BJ (cell line): Measurements from ENCODE around the gene COPA. TPM values are rescaled to one million over a fixed set of nuclear protein-coding genes. Genes with fewer than 3 reads are reported as not detected.
A peak's percentile ranks its signal among the peaks of the same experiment; 100 is the strongest.

Experiments used
- CTCF ChIA-PET: fragments of 350-600 bp; formaldehyde crosslinking; extraction: SDS; loops from one replicate; lab custom pipeline; 2021; ENCODE audit warnings: antibody characterized with exemption, inconsistent platforms; lab: Yijun Ruan, JAX
- POLR2A ChIA-PET: fragments of 300-600 bp; sonication (Branson Sonifier 250); formaldehyde crosslinking; extraction: SDS; loops from one replicate; lab custom pipeline; 2021; ENCODE audit warnings: antibody characterized with exemption; lab: Charles Lee
- DNase-seq: peaks from one replicate; pipeline ENCODE4 v3.0.0-alpha.2; 2011; ENCODE audit warnings: low read depth
- H3K27me3 ChIP-seq: 2 replicates; pipeline ENCODE4 v1.6.0; 2011; ENCODE audit warnings: low read length; ENCODE audit not compliant: control insufficient read depth, insufficient read depth
- H3K36me3 ChIP-seq: 2 replicates; pipeline ENCODE4 v1.5.1; 2011; ENCODE audit warnings: low read length; ENCODE audit not compliant: control insufficient read depth, insufficient read depth
- H3K4me3 ChIP-seq: 2 replicates; pipeline ENCODE4 v1.5.1; 2011; ENCODE audit warnings: low read depth, mild to moderate bottlenecking, control low read depth, low read length
- CTCF ChIP-seq: IDR thresholded peaks from 2 replicates; pipeline ENCODE4 v1.5.1; 2011; ENCODE audit warnings: low read depth, mild to moderate bottlenecking, control low read depth, inconsistent platforms, low read length, moderate library complexity; ENCODE audit not compliant: insufficient read depth
- polyA plus RNA-seq: library from polyadenylated mRNA; depleted of rRNA; stranded (reverse); fragments of >200 nt; gene quantifications from 2 replicates; pipeline ENCODE4 v1.2.3, GENCODE V29; 2011

The COPA gene
- polyA plus RNA-seq, 1 experiment = 267 TPM

- ChIA-PET POLR2A (interaction anchor here (1.2 kb wide), 1 partner anchor 68 kb away, joined by 3 read pairs; no protein-coding TSS in a partner anchor), CTCF (interaction anchor here (0.6 to 3.3 kb wide), 8 partner anchors 10 to 183 kb away, joined by 3 to 25 read pairs (median 3); no protein-coding TSS in a partner anchor)
Observed at GRCh38 chr1:160261556-160261892, 81.5 kb downstream of the COPA start.

GRCh38 chr1:160260406-160261382 lies 82.4 kb downstream of the COPA start:
- no peak for TF ChIP-seq CTCF
- peak overlapping the region; percentile 90 for H3K4me3 ChIP-seq
- ChIA-PET POLR2A (interaction anchor here (0.6 to 1.2 kb wide), 2 partner anchors 24 to 67 kb away, joined by 3 to 8 read pairs; no protein-coding TSS in a partner anchor), CTCF (interaction anchor here (0.6 to 3.3 kb wide), 11 partner anchors 9 to 183 kb away, joined by 3 to 25 read pairs (median 3); no protein-coding TSS in a partner anchor)
- DNase-seq = peak; percentile 75
- H3K36me3 ChIP-seq = no peaks in the 10 kb centered on the region
- no peaks in the 10 kb centered on the region for H3K27me3 ChIP-seq

More at GRCh38 chr1:160261556-160261892, 81.5 kb downstream of the COPA start:
- peak; percentile 45 for DNase-seq
- no peak for TF ChIP-seq CTCF
- H3K36me3 ChIP-seq = no peaks in the 10 kb centered on the region
- peak overlapping the region; percentile 90 for H3K4me3 ChIP-seq
- H3K27me3 ChIP-seq = no peaks in the 10 kb centered on the region

- ChIA-PET POLR2A (no interaction called here), CTCF (no interaction called here)
- no peak for DNase-seq
- Histone ChIP-seq H3K4me3 (no peak overlapping the region), H3K36me3 (no peaks in the 10 kb centered on the region; the same call in 1 of the 2 replicates), H3K27me3 (no peaks in the 10 kb centered on the region)
- no peak for TF ChIP-seq CTCF
Observed at GRCh38 chr1:160258177-160258798, 84.8 kb downstream of the COPA start.

- ChIA-PET CTCF (interaction anchor here (0.6 to 1.5 kb wide), 9 partner anchors 13 to 172 kb away, joined by 3 to 13 read pairs (median 3); no protein-coding TSS in a partner anchor), POLR2A (no interaction called here)
- DNase-seq = no peak
- H3K27me3 ChIP-seq = no peaks in the 10 kb centered on the region
- no peak for TF ChIP-seq CTCF
- H3K36me3 ChIP-seq = no peaks in the 10 kb centered on the region; the same call in 1 of the 2 replicates
- no peak overlapping the region for H3K4me3 ChIP-seq
Observed at GRCh38 chr1:160257411-160258015, 85.5 kb downstream of the COPA start.
